H54 (cell line): Measurements from ENCODE around the gene SPR.

Experiments used
- DNase-seq: peaks from one replicate; pipeline ENCODE4 v3.0.0; 2011; ENCODE audit warnings: low spot score, mixed read lengths; ENCODE audit not compliant: insufficient read length
- FAIRE-seq: peaks from 3 replicates; lab custom pipeline; 2011; peaks lifted over from hg19 to GRCh38; lab: Jason Lieb, UNC
- POLR2A ChIP-seq: IDR thresholded peaks from 2 replicates; pipeline ENCODE4 v1.6.1; 2011; ENCODE audit warnings: low read depth, mild to moderate bottlenecking, low read length

SPR gene

GRCh38 chr2:72915907-72916742 is 28.9 kb downstream of the SPR start:
- no peak for FAIRE-seq
- DNase-seq = no peak
- no peak for TF ChIP-seq POLR2A

GRCh38 chr2:72916743-72917137 is 29.5 kb downstream of the SPR start:
- no peak for DNase-seq
- no peak for FAIRE-seq
- no peak for TF ChIP-seq POLR2A

- TF ChIP-seq POLR2A = no peak
- DNase-seq (no peak), FAIRE-seq (no peak)
Observed at GRCh38 chr2:72917138-72917876, 30.1 kb downstream of the SPR start, which contains the start of gene EMX1. TSS of gene EMX1 (plus strand) at chr2:72917519. CDS start at chr2:72917853, 334 bp downstream.

- FAIRE-seq (no peak), DNase-seq (no peak)
- TF ChIP-seq POLR2A = no peak
Observed at GRCh38 chr2:72917877-72918553, 30.8 kb downstream of the SPR start.

GRCh38 chr2:72919414-72920317 is 32.5 kb downstream of the SPR start:
- no peak for DNase-seq
- TF ChIP-seq POLR2A = no peak
- FAIRE-seq = no peak

GRCh38 chr2:72920318-72921087 is 33.3 kb downstream of the SPR start:
- no peak for DNase-seq

GRCh38 chr2:72921088-72921851 is 34.1 kb downstream of the SPR start:
- no peak for TF ChIP-seq POLR2A
- DNase-seq = no peak
- no peak for FAIRE-seq

More at GRCh38 chr2:72920318-72921087, 33.3 kb downstream of the SPR start:
- FAIRE-seq = no peak
- TF ChIP-seq POLR2A = no peak

- DNase-seq = no peak
- FAIRE-seq = no peak
Observed at GRCh38 chr2:72921853-72922252, 34.6 kb downstream of the SPR start.

GRCh38 chr2:72923833-72924352 is 36.7 kb downstream of the SPR start:
- DNase-seq = no peak
- TF ChIP-seq POLR2A = no peak
- no peak for FAIRE-seq

More at GRCh38 chr2:72921853-72922252, 34.6 kb downstream of the SPR start:
- no peak for TF ChIP-seq POLR2A

- no peak for TF ChIP-seq POLR2A
- no peak for DNase-seq
Observed at GRCh38 chr2:72924353-72925240, 37.4 kb downstream of the SPR start.

More at GRCh38 chr2:72924353-72925240, 37.4 kb downstream of the SPR start:
- FAIRE-seq = no peak
